Measurements from ENCODE around the gene FGF8.

The FGF8 gene

DNA sequence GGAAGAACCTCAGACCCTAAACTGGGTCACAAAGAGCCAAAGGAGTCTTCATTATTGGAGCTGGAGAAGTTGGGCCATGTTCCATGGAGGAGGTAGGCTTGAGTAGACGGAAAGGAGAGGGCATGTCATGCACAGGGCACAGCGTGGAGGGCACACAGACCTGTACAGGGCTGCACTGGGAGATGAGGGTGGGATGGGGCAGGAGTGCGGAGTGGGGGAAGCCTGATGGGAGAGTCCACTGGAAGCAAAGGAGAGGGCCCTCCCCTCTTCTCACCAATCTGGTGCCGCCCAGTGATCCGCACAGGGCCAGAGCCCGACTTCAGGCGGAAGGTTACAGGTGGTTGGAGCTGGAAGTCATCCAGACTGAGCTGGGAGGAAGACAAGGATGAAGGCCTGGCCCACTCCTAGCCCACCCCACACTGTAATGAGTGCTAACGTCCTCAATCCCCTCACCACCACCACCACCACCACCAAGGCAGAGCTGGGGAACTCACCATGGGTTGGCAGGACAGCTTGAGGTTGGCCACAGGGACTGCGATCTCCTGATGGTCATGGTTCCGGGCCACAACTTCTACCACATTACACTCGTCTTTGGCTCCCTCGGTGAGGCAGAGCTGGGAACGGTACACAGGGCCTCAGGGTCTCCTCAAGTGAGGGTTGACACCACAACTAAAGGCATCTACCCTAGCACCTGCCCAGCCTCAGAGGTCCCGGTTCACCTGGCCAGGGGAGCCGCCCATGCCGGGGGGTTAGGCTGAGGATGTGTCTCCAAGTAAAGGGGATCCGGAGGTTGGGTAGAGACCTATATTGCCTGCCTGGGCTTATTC lies 6.3 kb upstream of the FGF8 start:
- DNase-seq: no peak

DNA sequence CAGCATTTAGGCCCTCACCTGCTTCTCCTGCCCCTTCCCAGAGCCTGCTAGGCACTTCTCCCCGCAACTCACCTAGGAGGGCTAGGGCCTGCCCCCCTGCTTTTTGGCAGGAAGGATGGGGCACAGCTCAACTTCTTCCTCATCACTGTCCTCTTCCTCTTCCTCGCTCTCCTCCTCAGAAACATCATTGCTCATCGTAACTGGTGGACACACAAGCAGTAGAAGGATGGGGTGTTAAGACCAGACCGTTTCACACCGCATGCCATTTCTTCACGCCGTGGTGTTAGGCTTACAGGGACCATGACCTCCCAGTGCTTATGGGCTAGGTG lies 5.7 kb upstream of the FGF8 start:
- no peak for DNase-seq

DNA sequence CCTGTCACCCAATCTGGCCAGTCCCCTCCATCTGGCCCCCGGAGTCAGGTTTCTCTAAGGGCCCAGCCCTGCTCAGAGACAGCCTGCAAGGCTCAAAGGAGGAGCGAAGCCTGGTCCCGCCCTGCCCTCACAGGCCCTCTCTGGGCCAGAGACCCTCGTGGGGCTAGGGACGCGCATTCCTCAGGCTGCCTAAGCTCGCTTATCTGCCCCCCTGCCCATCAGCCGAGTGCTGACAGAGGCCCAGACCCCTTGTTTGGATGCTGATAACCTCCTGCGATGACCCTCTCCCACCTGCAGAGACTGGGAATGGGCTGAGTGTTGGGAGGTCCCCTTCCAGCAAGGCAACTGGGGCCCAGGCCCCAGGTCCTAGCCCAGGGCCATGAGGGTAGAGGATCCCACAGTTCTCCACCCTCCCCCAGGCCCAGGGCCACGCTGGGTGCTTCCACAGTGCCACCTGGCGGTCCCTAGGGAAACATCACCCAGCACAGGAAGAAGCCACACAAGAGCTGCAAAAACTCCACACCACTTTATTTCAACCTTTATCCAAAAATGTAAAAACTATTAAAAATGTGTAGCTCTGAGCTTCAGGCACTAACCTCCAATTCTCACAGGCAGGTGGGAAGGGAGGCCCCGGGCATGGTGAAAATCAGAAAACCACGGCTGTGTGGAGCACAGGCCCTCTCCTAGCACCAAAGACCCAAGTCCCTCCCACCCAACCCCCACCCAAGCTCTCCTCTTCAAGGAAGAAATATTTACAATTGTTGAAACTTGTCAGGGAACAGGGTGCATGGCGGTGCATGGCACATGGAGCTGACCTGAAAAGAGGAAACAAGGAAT lies 5.1 kb upstream of the FGF8 start:
- DNase-seq: peak in 10 of 14 donors; percentile 6 to 63 (median 14)

DNA sequence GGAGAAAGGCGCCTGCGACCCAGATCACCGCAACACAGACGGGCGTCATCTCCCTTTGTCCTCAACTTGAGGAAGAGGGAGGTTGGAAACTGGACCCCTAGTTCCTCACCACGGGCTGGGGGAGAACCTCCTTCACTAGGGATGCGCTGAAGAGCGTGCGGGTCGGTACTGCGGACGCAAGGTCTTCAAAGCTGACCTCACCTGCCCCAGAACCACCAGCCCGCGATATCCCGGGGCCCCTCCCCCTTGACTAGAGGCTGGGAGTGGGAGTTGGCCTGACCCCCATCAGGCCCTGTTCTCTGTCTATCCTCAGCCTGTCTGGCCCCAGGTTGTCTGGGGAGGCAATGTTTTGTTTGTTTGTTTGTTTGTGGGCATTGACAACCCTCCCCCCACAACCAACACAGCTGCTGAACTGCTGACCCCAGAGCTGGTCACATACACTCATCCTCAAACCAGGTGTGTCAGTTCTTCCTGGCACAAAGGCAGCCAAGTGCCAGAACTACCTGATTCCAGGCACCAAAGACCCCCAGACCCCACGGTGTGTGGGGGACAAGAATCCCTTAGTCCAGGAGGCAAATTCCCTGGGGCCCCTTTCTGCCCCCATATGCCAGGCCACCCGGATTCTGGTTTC lies 4.4 kb upstream of the FGF8 start:
- no peak for DNase-seq

DNA sequence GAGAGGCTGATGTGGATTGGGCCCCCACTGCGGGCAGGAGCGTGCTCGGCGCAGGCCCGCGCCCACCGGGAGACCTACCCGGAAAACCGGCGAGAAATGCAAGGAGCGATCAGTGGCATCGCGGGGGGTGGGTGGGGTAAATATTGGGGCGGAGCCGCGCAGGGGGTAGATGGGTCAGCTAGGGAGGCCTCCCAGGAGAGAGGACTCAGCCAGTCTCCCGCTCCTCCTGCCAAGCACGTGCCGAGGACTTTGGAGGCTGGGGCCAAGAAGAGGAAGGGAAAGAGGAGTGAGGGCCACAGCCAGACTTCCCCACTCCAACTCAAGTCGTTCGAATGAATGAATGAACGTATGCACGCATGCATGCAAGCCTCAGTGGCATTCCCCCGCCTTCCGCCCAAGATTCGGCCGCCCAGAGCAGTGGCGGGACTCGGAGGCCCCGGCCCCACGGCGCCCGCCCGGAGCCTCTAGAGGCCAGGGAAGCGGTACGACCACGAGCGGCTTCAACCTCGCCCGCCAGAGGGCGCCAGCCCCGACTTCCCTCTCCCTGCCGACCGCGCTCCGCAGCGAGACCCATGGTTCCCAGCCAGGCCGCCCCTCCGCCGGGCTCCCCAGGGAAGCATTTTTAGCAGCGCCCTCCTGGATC lies 3.8 kb upstream of the FGF8 start:
- DNase-seq: peak in 9 of 14 donors; percentile 19 to 75 (median 37)

DNA sequence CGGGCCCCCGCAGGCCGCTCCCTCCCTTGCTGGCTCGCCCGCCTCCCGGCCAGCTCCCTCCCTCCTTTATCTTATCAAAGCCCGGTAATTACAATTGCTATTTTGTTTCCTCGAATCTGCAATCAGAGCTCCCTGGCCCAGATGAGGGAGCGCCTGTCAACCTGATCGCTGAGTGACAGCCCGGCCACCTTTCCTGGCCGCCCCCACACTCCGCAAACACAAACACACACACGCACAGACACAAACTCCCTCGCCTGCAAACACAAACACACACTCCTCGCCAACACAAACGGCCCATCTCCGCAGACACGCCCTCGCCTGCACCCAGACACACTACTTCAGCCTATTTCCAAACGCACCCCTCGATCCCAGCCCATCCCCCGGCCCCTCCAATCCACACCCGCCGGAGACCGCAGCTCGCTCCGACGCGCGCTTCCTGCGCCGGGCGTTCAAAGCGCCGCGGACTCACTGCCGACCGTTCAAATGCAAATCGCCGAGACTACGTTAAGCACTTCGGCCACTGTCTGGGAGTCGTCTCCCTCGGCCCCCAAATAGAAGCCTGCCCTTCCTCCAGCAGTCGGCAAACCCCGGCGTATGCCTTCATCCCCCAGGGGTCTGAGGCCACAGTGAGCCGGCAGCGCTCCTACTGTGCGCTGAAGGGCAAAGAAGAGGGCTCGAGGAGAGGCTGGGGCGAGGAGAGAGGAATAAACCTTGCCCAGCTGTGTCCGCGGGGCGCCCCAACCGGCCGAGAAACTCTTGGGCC lies 3.0 kb upstream of the FGF8 start:
- DNase-seq: no peak

DNA sequence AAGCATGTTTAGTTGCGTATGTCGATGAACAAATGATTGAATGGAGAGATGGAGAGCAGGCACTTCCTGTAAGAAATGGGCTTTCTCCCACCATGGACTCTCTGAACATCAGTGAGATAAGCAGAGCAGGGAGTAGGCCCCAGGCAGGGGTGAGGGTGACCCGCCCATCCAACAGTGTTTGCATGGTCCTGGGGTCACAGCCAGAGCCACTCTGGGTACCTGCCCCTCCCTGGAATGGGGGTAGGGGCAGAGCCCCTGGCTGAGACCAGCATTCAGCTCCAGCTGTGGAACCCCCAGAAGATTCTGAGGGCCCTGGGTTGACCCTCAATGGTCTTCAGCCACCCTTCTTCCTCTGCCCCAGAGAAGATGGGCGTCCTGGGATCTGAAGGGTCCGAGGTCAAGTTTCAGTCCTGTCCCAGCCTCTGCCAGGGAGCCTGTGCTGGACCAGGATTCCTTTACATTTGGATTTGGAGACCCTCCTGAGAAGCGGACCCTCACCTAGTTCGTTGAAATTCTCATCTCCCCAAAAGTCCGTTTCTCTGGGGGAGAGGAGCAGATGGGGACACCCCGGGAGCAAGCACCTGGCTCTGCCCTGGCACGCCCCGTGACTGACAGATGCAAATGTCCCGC lies 2.4 kb upstream of the FGF8 start:
- DNase-seq: no peak

DNA sequence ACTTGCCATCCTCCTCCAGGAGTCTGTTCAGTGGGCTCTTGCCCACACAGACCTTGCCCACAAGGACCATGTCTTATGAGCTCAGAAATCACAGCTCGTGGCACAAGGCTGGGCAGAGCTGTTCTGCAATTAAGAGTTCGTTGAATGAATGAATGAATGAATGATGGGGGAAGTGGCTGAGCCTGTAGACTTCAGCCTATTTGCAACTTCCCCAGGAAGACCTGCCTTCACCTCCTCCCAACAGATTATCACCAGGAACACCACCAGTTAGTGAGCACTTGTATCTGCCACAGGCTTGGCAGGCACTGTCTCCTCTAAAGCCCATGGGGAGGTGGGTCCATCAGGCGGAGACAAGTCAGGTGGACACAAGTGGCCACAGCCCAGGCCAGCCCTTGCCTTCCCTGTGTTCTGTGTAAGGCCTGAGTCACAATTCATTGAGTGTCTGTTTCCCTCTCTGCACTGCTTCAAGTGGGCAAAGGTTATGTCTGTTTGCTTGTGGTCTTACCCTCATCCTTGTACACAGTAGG lies 1.8 kb upstream of the FGF8 start:
- no peak for DNase-seq

DNA sequence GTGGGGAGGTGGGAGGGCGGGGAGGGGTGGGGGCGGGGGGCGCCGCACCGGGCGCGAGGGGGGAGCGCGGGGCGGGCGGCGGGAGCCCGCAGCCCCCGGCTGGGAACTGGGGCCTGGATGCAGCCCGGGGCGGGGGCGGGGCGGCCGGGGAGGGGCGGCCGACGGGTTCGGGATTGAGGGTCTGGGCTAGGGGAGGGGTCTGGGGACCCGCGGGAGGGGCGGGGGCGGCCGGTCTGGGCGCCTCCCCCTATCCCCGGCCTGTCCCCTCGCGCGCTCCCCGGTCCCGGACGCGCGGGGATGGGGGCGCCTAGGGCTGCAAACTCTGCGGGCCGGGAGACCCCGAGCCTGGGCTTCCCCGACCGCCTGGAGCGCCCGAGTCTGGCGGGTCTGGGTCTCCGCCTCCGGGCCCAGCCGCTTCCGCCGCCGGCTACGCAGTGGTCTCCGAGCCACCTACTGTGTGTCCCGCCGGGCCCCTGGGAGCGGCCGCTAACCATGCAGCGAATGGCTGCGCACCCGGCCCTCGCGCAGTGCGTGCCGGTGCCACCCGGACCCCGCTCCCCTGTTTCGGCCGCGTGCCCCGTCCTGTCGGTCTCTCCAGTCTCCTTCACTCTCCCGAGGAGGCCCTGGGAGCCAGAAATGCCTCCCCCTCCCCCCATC lies 375 bp upstream of the FGF8 start:
- no peak for DNase-seq

DNA sequence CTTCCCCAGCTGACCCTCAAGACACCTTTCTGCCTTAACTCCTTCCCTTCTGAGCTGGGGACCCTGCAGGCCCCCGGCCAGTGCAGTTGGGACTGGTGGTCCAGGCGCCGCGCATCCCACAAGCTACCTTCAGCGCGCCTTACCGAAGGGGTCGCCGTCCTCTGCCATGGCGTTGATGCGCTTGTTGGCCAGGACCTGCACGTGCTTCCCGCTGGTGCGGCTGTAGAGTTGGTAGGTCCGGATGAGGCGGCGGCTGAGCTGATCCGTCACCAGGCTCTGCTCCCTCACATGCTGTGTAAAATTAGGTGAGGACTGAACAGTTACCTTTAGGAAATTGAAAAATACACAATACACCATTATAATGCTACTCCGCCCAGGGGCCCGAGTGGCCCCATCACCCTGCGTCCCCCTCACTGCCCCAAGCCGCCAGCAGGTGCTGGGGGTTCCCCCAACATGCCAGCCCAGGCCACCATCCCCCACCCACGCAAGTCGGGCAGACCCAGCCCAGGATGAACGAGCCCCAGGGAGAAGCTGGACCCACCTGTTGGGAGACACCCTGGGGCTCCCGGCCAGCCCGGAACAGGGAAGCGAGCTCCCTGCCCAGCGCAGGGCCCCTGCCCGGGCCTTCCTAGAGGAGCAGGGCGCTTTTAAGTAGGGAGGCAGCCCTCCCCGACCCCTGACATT lies 1.2 kb downstream of the FGF8 start:
- DNase-seq: no peak

DNA sequence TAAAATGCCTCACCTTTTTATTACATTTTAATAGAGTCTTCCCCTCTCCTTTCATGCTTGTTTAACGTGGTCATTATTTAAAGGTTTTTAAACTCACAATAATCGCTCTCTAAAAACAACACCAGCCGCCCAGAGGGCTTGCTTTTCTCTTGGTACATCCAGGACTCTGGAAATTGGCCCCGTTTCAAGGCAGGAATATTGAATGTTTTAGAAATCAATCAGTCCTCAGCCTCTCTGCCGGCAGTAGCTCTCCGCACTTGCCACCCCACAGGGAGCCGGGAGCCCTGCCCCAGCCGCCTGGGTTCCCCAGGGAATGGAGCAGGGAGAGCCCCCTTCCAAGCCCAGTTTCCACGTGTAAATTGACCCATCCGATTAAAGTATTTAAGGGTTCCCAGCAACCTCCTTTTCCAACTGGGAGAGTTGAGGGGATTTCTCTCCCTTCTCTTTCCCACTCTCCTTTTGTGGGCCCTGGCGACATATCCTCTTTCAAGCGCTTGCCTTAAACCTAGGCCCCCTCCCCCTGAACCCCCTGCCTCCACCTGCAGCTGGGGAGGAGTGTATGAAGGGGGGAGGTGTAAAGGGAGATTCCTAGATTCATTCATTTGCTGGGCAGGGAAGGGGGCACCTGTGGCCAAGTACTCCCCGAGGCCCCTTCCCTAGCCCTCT lies 1.9 kb downstream of the FGF8 start:
- no peak for DNase-seq

DNA sequence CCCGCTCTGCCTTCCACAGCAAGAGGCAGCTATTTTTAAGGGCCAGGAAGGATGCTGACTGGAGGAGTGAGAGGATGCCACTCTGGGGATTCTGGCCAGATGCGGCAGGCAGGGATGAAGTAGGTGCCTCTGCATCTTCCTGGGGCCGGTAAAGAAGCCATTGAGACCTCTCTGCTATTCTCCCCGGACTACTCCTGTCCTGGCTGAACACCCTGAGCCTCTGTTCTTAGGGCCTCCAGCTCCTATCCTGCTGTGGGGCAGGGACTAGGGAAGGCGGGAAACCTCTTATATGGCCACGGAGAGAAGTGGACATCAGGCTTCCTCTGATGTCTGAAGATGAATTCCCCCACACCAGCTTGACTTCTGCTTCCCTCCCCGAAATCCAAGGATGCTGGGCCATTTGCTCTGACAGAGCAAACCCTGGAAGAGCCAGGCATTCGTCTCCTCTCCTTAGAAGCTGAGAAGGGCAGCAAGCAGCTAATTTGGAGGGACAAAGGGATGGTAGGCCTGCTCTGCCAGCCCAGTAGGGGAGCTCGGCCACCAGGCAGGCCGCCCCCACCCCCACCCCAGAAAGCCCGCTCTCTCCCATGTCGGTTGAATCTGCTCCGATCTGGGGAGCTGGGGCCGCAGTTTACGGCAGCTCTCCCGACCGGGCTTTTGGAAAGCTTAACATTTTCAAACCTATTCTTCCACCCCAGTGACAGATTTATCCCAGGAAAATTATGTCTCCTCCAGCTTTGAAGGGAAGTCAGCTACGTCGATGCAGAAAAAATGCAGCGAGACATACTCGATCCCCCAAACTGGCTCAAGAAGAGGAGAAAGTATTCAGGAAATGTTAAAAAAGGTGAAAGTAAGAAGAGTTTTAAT lies 2.8 kb downstream of the FGF8 start:
- DNase-seq: no peak

DNA sequence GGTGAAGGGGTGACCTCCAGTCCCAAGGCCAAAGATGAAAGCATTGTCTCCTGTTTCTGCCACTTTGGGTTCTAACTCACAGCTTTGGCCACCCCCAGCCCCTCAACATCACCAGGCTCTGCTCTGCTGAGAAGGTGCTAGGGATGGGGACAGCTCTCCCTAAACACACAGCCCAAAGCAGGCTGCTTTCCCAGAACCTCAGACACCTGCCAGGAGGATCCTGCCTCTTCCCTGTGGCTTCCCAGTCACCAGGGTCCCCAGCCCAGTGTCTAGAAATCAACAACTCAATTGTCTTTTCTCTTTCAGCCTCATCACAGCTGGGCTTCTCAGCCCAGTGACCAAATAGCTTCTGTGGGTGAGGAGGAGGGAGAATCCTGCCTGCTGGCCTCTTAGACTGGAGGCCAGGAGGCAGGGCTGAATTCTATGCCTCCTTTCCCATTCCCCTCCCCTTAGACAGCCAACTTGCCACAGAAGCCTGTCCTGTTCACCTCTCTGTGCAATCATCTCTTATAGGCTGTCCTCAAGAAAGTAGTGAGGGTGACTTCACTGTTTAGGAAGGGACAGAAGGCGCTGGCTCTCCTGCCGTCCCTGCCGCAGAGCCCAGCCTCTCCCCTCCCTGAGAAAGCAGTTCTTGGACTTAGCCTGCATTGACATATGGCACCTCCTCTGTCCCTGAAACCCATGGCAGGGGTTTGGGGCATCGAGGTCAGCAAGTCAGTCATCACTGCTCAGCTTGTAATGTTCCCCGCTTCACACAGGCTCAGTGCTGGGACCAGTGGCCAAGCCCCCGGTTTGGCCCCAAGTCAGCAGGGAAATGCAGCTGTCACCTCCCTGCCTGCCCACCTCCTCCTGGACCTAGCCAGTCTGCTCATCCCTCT lies 3.7 kb downstream of the FGF8 start:
- DNase-seq: no peak

DNA sequence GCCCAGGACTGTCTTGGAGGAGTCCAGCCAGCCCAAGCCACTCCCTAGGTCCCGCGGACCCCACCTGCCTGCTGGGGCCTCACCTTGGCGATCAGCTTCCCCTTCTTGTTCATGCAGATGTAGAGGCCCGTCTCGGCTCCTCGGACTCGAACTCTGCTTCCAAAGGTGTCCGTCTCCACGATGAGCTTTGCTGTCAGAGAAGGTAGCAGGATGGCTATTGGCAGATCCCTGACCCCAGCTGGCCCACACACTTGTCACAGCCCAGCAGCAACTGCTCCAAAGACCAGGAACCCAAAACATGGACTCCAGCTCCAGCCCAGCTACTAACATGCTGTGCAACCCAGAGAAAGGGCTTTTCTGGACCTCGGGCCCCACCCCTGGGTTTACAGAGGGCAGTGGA lies 4.5 kb downstream of the FGF8 start:
- no peak for DNase-seq

DNA sequence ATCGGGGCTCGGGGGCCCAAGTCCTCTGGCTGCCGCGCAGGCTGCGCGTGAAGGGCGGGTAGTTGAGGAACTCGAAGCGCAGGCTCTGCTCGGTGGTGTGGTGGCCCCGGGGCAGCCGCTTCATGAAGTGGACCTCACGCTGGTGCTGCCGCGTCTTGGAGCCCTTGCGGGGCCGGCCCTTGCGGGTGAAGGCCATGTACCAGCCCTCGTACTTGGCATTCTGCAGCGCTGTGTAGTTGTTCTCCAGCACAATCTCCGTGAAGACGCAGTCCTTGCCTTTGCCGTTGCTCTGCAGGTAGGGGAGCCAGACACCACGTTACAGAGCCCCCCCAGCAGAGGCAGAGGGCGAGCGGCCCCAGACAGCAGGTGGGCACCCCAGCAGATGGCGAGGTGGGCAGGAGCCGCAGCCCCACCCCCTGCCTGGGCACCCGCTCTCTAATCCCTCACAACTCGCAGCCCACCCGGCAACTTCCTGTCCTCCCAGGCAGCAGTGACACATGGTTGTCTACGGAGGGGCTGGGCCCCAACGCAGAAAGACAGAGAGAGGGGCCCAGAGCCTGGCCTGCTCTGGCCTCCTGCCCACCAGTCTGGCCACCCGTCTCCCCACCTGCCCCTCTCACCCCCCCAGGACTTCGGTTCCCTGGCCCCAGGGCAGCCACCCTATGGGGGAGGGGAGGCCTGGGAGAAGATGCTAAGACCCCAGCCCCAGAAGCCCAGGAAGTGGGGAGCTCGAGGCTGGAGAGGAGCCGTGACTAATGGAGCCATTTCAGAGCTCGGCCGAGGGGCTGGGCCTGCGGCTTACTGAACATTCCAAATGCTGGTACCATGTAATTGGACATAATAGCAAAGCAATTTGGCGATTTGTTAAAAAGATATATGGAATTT lies 5.3 kb downstream of the FGF8 start:
- DNase-seq: no peak

DNA sequence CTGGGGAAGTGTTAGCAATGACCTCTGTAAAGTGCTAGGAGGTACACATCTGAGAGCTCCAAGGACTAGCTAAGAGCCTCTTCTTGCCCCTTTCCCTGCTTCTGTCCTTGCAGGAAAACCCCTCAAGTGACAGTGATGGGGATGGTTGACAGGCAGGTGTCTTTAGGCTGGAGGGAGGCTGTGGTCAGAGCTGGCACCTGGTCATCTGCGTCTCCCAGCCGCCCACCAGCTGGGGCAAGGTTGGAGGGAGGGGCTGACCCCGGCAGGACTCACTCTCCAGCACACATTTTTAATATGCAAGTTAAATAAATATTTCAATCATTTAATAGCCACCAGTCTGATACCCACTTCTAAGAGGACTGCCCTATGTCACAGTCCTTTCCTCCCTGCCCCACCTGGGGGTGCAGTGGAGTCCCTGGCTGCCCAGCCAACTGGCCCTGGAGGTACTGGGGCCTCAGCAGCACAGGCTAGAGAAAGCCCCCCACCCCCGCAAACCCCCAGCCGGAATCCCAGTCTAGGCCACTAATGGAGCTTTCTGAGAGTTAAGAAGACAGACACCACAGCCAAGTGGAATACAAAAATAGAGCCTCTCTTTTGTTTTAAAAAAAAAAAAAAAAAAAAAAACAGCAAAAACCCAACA lies 6.3 kb downstream of the FGF8 start:
- no peak for DNase-seq
